ENCODE results near the gene RSRC1. TPM values are rescaled to one million over a fixed set of nuclear protein-coding genes. Genes with fewer than 3 reads are reported as not detected.

Gene RSRC1
- total RNA-seq, 1 donor from 2014 or later: 28.5 TPM

DNA sequence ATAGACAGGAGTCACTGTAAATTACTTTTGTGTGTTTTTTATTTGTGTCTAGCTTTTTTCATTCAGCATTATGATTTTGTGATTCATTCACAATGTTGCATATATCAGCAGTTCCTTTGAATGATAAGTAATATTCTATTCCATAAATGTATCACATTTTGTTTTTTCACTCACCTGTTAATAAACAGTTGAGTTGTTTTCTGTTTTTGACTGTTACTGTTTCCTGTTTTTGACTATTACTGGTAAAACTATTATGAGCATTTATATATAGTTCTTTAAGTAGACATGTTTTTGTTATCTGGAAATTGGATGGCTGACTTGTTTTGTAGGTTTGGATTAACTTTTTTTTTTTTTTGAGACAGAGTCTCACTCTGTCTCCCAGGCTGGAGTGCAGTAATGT lies 138.4 kb downstream of the RSRC1 start:
- no peak for FAIRE-seq
- no peak for TF ChIP-seq EZH2 (IDR thresholded peaks at IDR 0.05; ENCODE audit: insufficient read depth, low read length)
- TF ChIP-seq, protein P1, sequence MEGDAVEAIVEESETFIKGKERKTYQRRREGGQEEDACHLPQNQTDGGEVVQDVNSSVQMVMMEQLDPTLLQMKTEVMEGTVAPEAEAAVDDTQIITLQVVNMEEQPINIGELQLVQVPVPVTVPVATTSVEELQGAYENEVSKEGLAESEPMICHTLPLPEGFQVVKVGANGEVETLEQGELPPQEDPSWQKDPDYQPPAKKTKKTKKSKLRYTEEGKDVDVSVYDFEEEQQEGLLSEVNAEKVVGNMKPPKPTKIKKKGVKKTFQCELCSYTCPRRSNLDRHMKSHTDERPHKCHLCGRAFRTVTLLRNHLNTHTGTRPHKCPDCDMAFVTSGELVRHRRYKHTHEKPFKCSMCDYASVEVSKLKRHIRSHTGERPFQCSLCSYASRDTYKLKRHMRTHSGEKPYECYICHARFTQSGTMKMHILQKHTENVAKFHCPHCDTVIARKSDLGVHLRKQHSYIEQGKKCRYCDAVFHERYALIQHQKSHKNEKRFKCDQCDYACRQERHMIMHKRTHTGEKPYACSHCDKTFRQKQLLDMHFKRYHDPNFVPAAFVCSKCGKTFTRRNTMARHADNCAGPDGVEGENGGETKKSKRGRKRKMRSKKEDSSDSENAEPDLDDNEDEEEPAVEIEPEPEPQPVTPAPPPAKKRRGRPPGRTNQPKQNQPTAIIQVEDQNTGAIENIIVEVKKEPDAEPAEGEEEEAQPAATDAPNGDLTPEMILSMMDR (IDR thresholded peaks at IDR 0.05; ENCODE audit: insufficient read depth, low read depth, low read length): no peak
- DNase-seq (ENCODE audit: low read depth): no peak
- Mint-ChIP-seq H3K27ac (ENCODE audit: unreplicated experiment) (no peak overlapping the region), H3K4me1 (ENCODE audit: low read depth, unreplicated experiment) (no peaks in the 10 kb centered on the region), H3K9me3 (ENCODE audit: unreplicated experiment) (no peaks in the 10 kb centered on the region), H3K36me3 (ENCODE audit: low read depth, unreplicated experiment) (peaks cover 5% of the 10 kb centered on the region), H3K27me3 (ENCODE audit: low read depth, unreplicated experiment) (no peaks in the 10 kb centered on the region), H3K4me3 (ENCODE audit: unreplicated experiment) (no peak overlapping the region)
- Histone ChIP-seq H3K9ac (ENCODE audit: low read length) (no peak overlapping the region), H3K4me2 (ENCODE audit: low read length) (no peak overlapping the region), H4K20me1 (ENCODE audit: insufficient read depth, low read length) (no peaks in the 10 kb centered on the region), H3K79me2 (ENCODE audit: insufficient read depth, low read length) (no peaks in the 10 kb centered on the region), H3K4me3 (ENCODE audit: insufficient read depth, low read depth, low read length) (no peak overlapping the region), H3K36me3 (ENCODE audit: insufficient read depth, low read length) (no peaks in the 10 kb centered on the region), H3K9me3 (ENCODE audit: insufficient read depth, low read depth, low read length) (no peaks in the 10 kb centered on the region), H3K4me1 (ENCODE audit: insufficient read depth, low read length) (no peaks in the 10 kb centered on the region), H2AFZ (ENCODE audit: low read depth, low read length) (no peak overlapping the region), H3K27me3 (ENCODE audit: insufficient read depth, low read length) (no peaks in the 10 kb centered on the region), H3K27ac (ENCODE audit: low read depth, low read length) (no peak overlapping the region)

DNA sequence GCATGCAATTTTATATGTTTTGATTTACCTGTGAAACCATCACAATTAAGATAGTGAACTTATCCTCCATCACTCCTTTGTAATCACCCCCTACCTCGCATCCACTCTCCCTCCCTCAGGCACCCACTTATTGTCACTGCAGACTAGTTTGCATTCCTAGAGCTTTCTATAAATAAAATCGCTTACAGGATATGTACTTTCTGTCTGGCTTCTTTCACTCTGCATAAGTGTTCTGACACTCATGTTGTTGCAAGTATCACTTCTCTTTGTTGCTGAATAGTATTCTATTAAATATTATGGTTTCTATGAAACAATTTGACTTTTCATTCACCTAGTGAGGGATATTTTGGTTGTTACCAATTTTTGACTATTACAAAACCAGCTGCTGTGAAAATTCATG lies 139.3 kb downstream of the RSRC1 start:
- Mint-ChIP-seq H3K9me3 (ENCODE audit: unreplicated experiment) (no peaks in the 10 kb centered on the region), H3K4me1 (ENCODE audit: low read depth, unreplicated experiment) (no peaks in the 10 kb centered on the region), H3K36me3 (ENCODE audit: low read depth, unreplicated experiment) (peaks cover 5% of the 10 kb centered on the region), H3K27me3 (ENCODE audit: low read depth, unreplicated experiment) (no peaks in the 10 kb centered on the region), H3K27ac (ENCODE audit: unreplicated experiment) (no peak overlapping the region), H3K4me3 (ENCODE audit: unreplicated experiment) (no peak overlapping the region)
- H3K4me1 ChIP-seq (ENCODE audit: insufficient read depth, low read length): no peaks in the 10 kb centered on the region
- no peak overlapping the region for H3K27ac ChIP-seq (ENCODE audit: low read depth, low read length)
- no peaks in the 10 kb centered on the region for H4K20me1 ChIP-seq (ENCODE audit: insufficient read depth, low read length)
- FAIRE-seq (no peak), DNase-seq (ENCODE audit: low read depth) (no peak)
- no peak overlapping the region for H3K4me3 ChIP-seq (ENCODE audit: insufficient read depth, low read depth, low read length)
- H3K79me2 ChIP-seq (ENCODE audit: insufficient read depth, low read length): no peaks in the 10 kb centered on the region
- no peaks in the 10 kb centered on the region for H3K36me3 ChIP-seq (ENCODE audit: insufficient read depth, low read length)
- H3K27me3 ChIP-seq (ENCODE audit: insufficient read depth, low read length): no peaks in the 10 kb centered on the region
- no peaks in the 10 kb centered on the region for H3K9me3 ChIP-seq (ENCODE audit: insufficient read depth, low read depth, low read length)
- no peak overlapping the region for H3K9ac ChIP-seq (ENCODE audit: low read length)
- H3K4me2 ChIP-seq (ENCODE audit: low read length): no peak overlapping the region
- TF ChIP-seq EZH2 (IDR thresholded peaks at IDR 0.05; ENCODE audit: insufficient read depth, low read length): no peak
- TF ChIP-seq, protein P1 (IDR thresholded peaks at IDR 0.05; ENCODE audit: insufficient read depth, low read depth, low read length): no peak
- H2AFZ ChIP-seq (ENCODE audit: low read depth, low read length): no peak overlapping the region

DNA sequence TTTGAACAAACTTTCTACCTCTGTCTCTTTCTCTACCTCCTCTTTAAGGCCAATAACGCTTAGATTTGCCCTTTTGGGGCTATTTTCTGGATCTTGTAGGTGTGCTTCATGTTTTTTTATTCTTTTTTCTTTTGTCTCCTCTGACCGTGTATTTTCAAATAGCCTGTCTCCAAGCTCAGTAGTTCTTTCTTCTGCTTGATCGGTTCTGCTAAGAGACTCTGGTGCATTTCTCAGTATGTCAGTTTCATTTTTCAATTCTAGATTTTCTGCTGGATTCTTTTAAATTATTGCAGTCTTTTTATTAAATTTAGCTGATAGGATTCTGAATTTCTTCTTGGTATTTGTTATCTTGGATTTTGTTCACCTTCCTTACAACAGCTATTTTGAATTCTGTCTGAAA lies 148.7 kb downstream of the RSRC1 start:
- no peak overlapping the region for H3K4me3 Mint-ChIP-seq (ENCODE audit: unreplicated experiment)

More for the DNA sequence above, 148.7 kb downstream of the RSRC1 start:
- H3K4me2 ChIP-seq (ENCODE audit: low read length): no peak overlapping the region
- peaks cover 2% of the 10 kb centered on the region for H3K36me3 Mint-ChIP-seq (ENCODE audit: low read depth, unreplicated experiment)
- no peaks in the 10 kb centered on the region for H3K27me3 ChIP-seq (ENCODE audit: insufficient read depth, low read length)
- H3K36me3 ChIP-seq (ENCODE audit: insufficient read depth, low read length): no peaks in the 10 kb centered on the region
- H3K9me3 ChIP-seq (ENCODE audit: insufficient read depth, low read depth, low read length): no peaks in the 10 kb centered on the region
- no peaks in the 10 kb centered on the region for H3K27me3 Mint-ChIP-seq (ENCODE audit: low read depth, unreplicated experiment)
- H3K27ac ChIP-seq (ENCODE audit: low read depth, low read length): no peak overlapping the region
- H3K9me3 Mint-ChIP-seq (ENCODE audit: unreplicated experiment): peaks cover 9% of the 10 kb centered on the region
- no peaks in the 10 kb centered on the region for H4K20me1 ChIP-seq (ENCODE audit: insufficient read depth, low read length)
- H3K4me1 Mint-ChIP-seq (ENCODE audit: low read depth, unreplicated experiment): no peaks in the 10 kb centered on the region
- H3K79me2 ChIP-seq (ENCODE audit: insufficient read depth, low read length): no peaks in the 10 kb centered on the region
- H3K4me1 ChIP-seq (ENCODE audit: insufficient read depth, low read length): no peaks in the 10 kb centered on the region
- H3K9ac ChIP-seq (ENCODE audit: low read length): no peak overlapping the region
- TF ChIP-seq, protein P1 (IDR thresholded peaks at IDR 0.05; ENCODE audit: insufficient read depth, low read depth, low read length): no peak
- TF ChIP-seq EZH2 (IDR thresholded peaks at IDR 0.05; ENCODE audit: insufficient read depth, low read length): no peak
- H3K4me3 ChIP-seq (ENCODE audit: insufficient read depth, low read depth, low read length): no peak overlapping the region
- FAIRE-seq (no peak), DNase-seq (ENCODE audit: low read depth) (no peak)
- no peak overlapping the region for H3K27ac Mint-ChIP-seq (ENCODE audit: unreplicated experiment)
- H2AFZ ChIP-seq (ENCODE audit: low read depth, low read length): no peak overlapping the region

Data from astrocyte (in vitro differentiated cells and primary cell).